ENCODE results near the gene TSC22D2. TPM values are rescaled to one million over a fixed set of nuclear protein-coding genes. Genes with fewer than 3 reads are reported as not detected.

The TSC22D2 gene
- total and polyA plus RNA-seq, 7 donors = 6.6 to 24.9 (median 14.6) TPM

DNA sequence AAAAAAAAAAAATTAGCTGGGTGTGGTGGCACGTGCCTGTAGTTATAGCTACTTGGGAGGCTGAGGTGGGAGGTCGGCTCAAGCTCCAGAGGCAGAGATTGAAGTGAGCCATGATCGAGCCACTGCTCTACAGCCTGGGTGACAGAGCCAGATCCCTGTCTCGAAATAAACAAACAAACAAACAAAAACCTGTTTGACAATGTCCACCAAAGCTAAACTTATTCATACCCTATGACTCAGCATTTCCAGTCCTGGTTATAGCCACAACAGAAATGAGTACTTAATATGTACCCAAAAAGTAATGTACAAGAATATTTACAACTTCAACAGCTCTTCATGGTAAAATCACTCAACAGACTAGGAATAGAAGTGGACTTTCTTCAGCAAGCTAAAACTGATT is 107.1 kb downstream of the TSC22D2 start:
- WGBS, 2 donors = 91 to 98% methylated on average over 4 of the region's 4 CpGs
- no peak for DNase-seq
- intact Hi-C loops (cut with DNase I) = no loop called here
- no peaks in the 10 kb centered on the region for H3K27me3 ChIP-seq
- no peak overlapping the region for H3K27ac ChIP-seq
- no peaks in the 10 kb centered on the region for H3K4me1 ChIP-seq
- TF ChIP-seq EP300 (IDR thresholded peaks at IDR 0.05) (no peak), POLR2A (IDR thresholded peaks at IDR 0.05) (no peak), POLR2AphosphoS5 (IDR thresholded peaks at IDR 0.05) (no peak)
- TF ChIP-seq, protein P1, sequence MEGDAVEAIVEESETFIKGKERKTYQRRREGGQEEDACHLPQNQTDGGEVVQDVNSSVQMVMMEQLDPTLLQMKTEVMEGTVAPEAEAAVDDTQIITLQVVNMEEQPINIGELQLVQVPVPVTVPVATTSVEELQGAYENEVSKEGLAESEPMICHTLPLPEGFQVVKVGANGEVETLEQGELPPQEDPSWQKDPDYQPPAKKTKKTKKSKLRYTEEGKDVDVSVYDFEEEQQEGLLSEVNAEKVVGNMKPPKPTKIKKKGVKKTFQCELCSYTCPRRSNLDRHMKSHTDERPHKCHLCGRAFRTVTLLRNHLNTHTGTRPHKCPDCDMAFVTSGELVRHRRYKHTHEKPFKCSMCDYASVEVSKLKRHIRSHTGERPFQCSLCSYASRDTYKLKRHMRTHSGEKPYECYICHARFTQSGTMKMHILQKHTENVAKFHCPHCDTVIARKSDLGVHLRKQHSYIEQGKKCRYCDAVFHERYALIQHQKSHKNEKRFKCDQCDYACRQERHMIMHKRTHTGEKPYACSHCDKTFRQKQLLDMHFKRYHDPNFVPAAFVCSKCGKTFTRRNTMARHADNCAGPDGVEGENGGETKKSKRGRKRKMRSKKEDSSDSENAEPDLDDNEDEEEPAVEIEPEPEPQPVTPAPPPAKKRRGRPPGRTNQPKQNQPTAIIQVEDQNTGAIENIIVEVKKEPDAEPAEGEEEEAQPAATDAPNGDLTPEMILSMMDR (IDR thresholded peaks at IDR 0.05) = no peak
- H3K9me3 ChIP-seq = no peaks in the 10 kb centered on the region
- H3K4me3 ChIP-seq = no peak overlapping the region
- no peaks in the 10 kb centered on the region for H3K36me3 ChIP-seq

Other genes with a start within 250 kb of the TSC22D2 start
- gene SERP1, start 138.2 kb downstream of the TSC22D2 start, total RNA-seq = 100 to 1,000 TPM; 140 to 197 (median 185) TPM
- gene SERP1, start 138.2 kb downstream of the TSC22D2 start, polyA plus RNA-seq = 100 to 1,000 TPM in 2 of 3 donors, 10 to 100 TPM in 1; 92.0 to 126 (median 105) TPM
- 100 to 1,000 TPM; 147 to 228 (median 160) TPM for gene EIF2A, start 138.5 kb downstream of the TSC22D2 start, total RNA-seq
- 10 to 100 TPM; 49.3 to 79.8 (median 77.5) TPM for gene EIF2A, start 138.5 kb downstream of the TSC22D2 start, polyA plus RNA-seq
- 100 to 1,000 TPM in 2 of 4 donors, 10 to 100 TPM in 2; 80.4 to 126 (median 110) TPM for gene SELENOT, start 195.0 kb downstream of the TSC22D2 start, total RNA-seq
- gene SELENOT, start 195.0 kb downstream of the TSC22D2 start, polyA plus RNA-seq = 10 to 100 TPM; 52.9 to 73.6 (median 57.1) TPM

Measured in sigmoid colon (tissue), 7 donors.